Measurements from ENCODE around the gene PHLDB2. TPM values are rescaled to one million over a fixed set of nuclear protein-coding genes. Genes with fewer than 3 reads are reported as not detected.

PHLDB2 gene
- total and polyA plus RNA-seq, 2 of the 13 experiments (the other 11 are each of a cell fraction or from before 2014, with no cell fraction given) = 8.4 to 23.6 TPM

DNA sequence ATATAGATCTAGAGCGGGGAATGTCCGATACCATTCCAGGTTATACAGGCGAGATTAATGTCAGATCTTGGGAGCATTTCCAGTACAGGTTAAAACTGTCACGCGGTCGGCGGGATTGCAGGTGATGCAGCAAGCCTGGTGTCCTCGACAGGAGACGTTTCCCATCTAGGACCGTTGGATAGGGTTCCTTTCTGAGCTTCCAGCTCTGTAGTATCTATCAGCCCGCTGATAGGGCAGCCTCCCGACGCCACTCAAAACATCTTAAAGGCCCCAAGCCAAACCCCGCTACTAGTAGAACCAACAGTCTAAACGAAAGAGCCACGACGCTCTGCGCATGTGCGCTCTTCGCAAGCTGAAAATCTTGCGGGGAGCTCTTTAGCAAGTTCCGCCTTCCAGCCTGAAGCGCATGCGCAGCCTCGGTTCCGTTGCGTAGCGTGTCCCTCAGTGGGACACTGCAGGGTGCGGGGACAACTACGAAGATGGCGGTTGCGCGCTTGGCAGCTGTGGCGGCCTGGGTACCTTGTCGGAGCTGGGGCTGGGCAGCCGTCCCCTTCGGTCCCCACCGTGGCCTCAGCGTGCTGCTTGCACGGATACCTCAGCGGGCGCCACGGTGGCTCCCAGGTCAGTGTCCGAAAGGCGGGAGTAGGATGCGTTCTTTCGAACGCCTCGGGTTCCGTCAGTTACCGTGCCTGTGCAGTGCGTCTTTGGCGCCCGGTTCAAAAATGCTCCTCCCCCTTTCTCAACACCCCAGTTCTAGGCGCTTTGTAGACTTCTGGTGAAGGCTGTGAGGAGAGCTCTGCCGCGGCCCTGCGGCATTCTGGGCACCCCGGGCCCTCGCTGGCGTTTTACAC lies 119.7 kb downstream of the PHLDB2 start, which contains the start of gene ABHD10 (continued):
- no peak for TF ChIP-seq ARNTL (CRISPR knock-in tag; IDR thresholded peaks at IDR 0.05)
- TF ChIP-seq MED8 (CRISPR knock-in tag; IDR thresholded peaks at IDR 0.05; ENCODE audit: insufficient replicate concordance) = no peak
- TF ChIP-seq, protein P1, sequence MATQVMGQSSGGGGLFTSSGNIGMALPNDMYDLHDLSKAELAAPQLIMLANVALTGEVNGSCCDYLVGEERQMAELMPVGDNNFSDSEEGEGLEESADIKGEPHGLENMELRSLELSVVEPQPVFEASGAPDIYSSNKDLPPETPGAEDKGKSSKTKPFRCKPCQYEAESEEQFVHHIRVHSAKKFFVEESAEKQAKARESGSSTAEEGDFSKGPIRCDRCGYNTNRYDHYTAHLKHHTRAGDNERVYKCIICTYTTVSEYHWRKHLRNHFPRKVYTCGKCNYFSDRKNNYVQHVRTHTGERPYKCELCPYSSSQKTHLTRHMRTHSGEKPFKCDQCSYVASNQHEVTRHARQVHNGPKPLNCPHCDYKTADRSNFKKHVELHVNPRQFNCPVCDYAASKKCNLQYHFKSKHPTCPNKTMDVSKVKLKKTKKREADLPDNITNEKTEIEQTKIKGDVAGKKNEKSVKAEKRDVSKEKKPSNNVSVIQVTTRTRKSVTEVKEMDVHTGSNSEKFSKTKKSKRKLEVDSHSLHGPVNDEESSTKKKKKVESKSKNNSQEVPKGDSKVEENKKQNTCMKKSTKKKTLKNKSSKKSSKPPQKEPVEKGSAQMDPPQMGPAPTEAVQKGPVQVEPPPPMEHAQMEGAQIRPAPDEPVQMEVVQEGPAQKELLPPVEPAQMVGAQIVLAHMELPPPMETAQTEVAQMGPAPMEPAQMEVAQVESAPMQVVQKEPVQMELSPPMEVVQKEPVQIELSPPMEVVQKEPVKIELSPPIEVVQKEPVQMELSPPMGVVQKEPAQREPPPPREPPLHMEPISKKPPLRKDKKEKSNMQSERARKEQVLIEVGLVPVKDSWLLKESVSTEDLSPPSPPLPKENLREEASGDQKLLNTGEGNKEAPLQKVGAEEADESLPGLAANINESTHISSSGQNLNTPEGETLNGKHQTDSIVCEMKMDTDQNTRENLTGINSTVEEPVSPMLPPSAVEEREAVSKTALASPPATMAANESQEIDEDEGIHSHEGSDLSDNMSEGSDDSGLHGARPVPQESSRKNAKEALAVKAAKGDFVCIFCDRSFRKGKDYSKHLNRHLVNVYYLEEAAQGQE (IDR thresholded peaks at IDR 0.05; ENCODE audit: borderline replicate concordance in 1 of 2, low read depth in 1 of 2, low read length in 2 of 2) = peak in 1 of 2 experiments; percentile 21; a peak in 1 of 4 replicates
- no peak for TF ChIP-seq U2AF2 (IDR thresholded peaks at IDR 0.05; ENCODE audit: low read depth, low read length)
- TF ChIP-seq, protein P2, sequence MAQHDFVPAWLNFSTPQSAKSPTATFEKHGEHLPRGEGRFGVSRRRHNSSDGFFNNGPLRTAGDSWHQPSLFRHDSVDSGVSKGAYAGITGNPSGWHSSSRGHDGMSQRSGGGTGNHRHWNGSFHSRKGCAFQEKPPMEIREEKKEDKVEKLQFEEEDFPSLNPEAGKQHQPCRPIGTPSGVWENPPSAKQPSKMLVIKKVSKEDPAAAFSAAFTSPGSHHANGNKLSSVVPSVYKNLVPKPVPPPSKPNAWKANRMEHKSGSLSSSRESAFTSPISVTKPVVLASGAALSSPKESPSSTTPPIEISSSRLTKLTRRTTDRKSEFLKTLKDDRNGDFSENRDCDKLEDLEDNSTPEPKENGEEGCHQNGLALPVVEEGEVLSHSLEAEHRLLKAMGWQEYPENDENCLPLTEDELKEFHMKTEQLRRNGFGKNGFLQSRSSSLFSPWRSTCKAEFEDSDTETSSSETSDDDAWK (CRISPR knock-in tag; IDR thresholded peaks at IDR 0.05) = no peak
- no peak for TF ChIP-seq ZBTB21 (CRISPR knock-in tag; IDR thresholded peaks at IDR 0.05)
- no peak for TF ChIP-seq SMAD9 (CRISPR knock-in tag; IDR thresholded peaks at IDR 0.05)
- no peak for TF ChIP-seq ZBTB7B (CRISPR knock-in tag; IDR thresholded peaks at IDR 0.05)
- peak; percentile 99 for TF ChIP-seq NAIF1 (CRISPR knock-in tag; IDR thresholded peaks at IDR 0.05; ENCODE audit: borderline replicate concordance)
- TF ChIP-seq ZC3H4 (CRISPR knock-in tag; IDR thresholded peaks at IDR 0.05; ENCODE audit: borderline replicate concordance) = no peak
- TF ChIP-seq REXO4 (CRISPR knock-in tag; IDR thresholded peaks at IDR 0.05; ENCODE audit: borderline replicate concordance) = no peak
- TF ChIP-seq KDM5B (CRISPR knock-in tag; IDR thresholded peaks at IDR 0.05; ENCODE audit: borderline replicate concordance) = peak; percentile 86; the same call in 1 of the 2 replicates
- TF ChIP-seq MBNL3 (CRISPR knock-in tag; conservative IDR thresholded peaks at IDR 0.05) = no peak
- TF ChIP-seq ZNF263 (CRISPR knock-in tag; IDR thresholded peaks at IDR 0.05) = peak; percentile 59
- no peak for TF ChIP-seq MATR3 (CRISPR knock-in tag; IDR thresholded peaks at IDR 0.05)
- peak; percentile 80 for TF ChIP-seq GMEB1 (CRISPR knock-in tag; IDR thresholded peaks at IDR 0.05; ENCODE audit: borderline replicate concordance)
- TF ChIP-seq ZSCAN21 (CRISPR knock-in tag; IDR thresholded peaks at IDR 0.05; ENCODE audit: borderline replicate concordance) = peak; percentile 55; the same call in 1 of the 2 replicates
- no peak for TF ChIP-seq NR3C1 (CRISPR knock-in tag; IDR thresholded peaks at IDR 0.05)
- no peak for TF ChIP-seq SCMH1 (CRISPR knock-in tag; IDR thresholded peaks at IDR 0.05; ENCODE audit: borderline replicate concordance)
- TF ChIP-seq, protein P3, sequence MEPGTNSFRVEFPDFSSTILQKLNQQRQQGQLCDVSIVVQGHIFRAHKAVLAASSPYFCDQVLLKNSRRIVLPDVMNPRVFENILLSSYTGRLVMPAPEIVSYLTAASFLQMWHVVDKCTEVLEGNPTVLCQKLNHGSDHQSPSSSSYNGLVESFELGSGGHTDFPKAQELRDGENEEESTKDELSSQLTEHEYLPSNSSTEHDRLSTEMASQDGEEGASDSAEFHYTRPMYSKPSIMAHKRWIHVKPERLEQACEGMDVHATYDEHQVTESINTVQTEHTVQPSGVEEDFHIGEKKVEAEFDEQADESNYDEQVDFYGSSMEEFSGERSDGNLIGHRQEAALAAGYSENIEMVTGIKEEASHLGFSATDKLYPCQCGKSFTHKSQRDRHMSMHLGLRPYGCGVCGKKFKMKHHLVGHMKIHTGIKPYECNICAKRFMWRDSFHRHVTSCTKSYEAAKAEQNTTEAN (CRISPR knock-in tag; conservative IDR thresholded peaks at IDR 0.05) = peak; percentile 81
